ENCODE data around the gene IL18R1. TPM values are rescaled to one million over a fixed set of nuclear protein-coding genes. Genes with fewer than 3 reads are reported as not detected.

IL18R1 gene
- total and polyA plus RNA-seq, 2 donors (not counting 3 experiments of a cell fraction or from before 2014, with no cell fraction given) = 2.9 to 3.6 TPM

GRCh38 chr2:102424754-102425153 is 69.2 kb downstream of the IL18R1 start:
- Histone ChIP-seq H3K4me1 (ENCODE audit: control insufficient read depth, extremely low read depth, insufficient read depth, low read length) (no peaks in the 10 kb centered on the region), H3K27ac (ENCODE audit: insufficient read depth, low read depth, low read length) (no peak overlapping the region), H3K4me3 (replicated peaks in 1 of 3; ENCODE audit: insufficient read depth in 1 of 3, low read depth in 1 of 3, low read length in 3 of 3) (no peak overlapping the region), H3K79me2 (ENCODE audit: control insufficient read depth, insufficient read depth, low read length) (no peaks in the 10 kb centered on the region), H3K9me1 (replicated peaks; ENCODE audit: control insufficient read depth, extremely low read depth, insufficient read depth, low read length) (no peaks in the 10 kb centered on the region), H3K36me3 (ENCODE audit: control insufficient read depth in 2 of 2, extremely low read depth in 1 of 2, insufficient read depth in 2 of 2, low read length in 2 of 2) (no peaks in the 10 kb centered on the region), H3K27me3 (ENCODE audit: control insufficient read depth in 2 of 2, insufficient read depth in 2 of 2, low read length in 2 of 2) (peaks cover 2 to 11% of the 10 kb centered on the region in 2 experiments), H3K4me2 (ENCODE audit: insufficient read depth, low read length) (no peak overlapping the region), H3K9ac (replicated peaks; ENCODE audit: extremely low read depth, insufficient read depth, low read length) (no peak overlapping the region), H2AFZ (ENCODE audit: low read depth, low read length) (no peak overlapping the region), H4K20me1 (replicated peaks; ENCODE audit: control insufficient read depth, extremely low read depth, insufficient read depth, low read length) (no peaks in the 10 kb centered on the region), H3K9me3 (replicated peaks; ENCODE audit: control insufficient read depth, insufficient read depth, low read length) (no peaks in the 10 kb centered on the region)
- no peak for DNase-seq (ENCODE audit: low read depth, low spot score)
- no peak for FAIRE-seq
- dilution Hi-C loops (cut with MboI; ENCODE audit: extremely low pct_ligation_motif_present, low sequenced_read_pairs) (no loop called here), intact Hi-C loops (cut with micrococcal nuclease) (no loop called here)
- ChIA-PET CTCF (no interaction called here), POLR2A (no interaction called here)
- no peak for TF ChIP-seq JUN (IDR thresholded peaks at IDR 0.05; ENCODE audit: borderline replicate concordance, insufficient read depth, insufficient read length, low read depth)
- TF ChIP-seq POLR2A (IDR thresholded peaks at IDR 0.05; ENCODE audit: low read depth, low read length) = no peak
- TF ChIP-seq EZH2 (IDR thresholded peaks at IDR 0.05; ENCODE audit: borderline replicate concordance, low read depth, low read length, severe bottlenecking) = no peak
- TF ChIP-seq MYC (IDR thresholded peaks at IDR 0.05; ENCODE audit: low read depth, low read length) = no peak
- no peak for TF ChIP-seq GATA2 (IDR thresholded peaks at IDR 0.05; ENCODE audit: insufficient read depth, insufficient read length, low read depth, low read length)
- no peak for TF ChIP-seq CTCF (IDR thresholded peaks at IDR 0.05; ENCODE audit: extremely low read depth in 1 of 2, insufficient read depth in 1 of 2, low read depth in 1 of 2, low read length in 2 of 2)
- no peak for TF ChIP-seq POLR2AphosphoS5 (IDR thresholded peaks at IDR 0.05; ENCODE audit: insufficient read depth, low read depth, low read length)
- TF ChIP-seq FOS (IDR thresholded peaks at IDR 0.05; ENCODE audit: borderline replicate concordance, insufficient read depth, low read length) = no peak
- no peak for TF ChIP-seq MAX (IDR thresholded peaks at IDR 0.05; ENCODE audit: insufficient read depth, insufficient read length)
- no TSS peak for BruUV-seq (replicated peaks)

Measured in endothelial cell of umbilical vein (primary cell).